ENCODE data around the gene ZNF527. TPM values are rescaled to one million over a fixed set of nuclear protein-coding genes. Genes with fewer than 3 reads are reported as not detected.

The ZNF527 gene
- total RNA-seq (2014; rRNA removed), result 1.6 and 4.1 TPM in 2 replicates
- percentile 49 among the genes with signal in this experiment for Bru-seq, nascent RNA
- percentile 54 among the genes with signal in this experiment for BruChase-seq, experiment 1, labeled RNA remaining after a 6-hour chase
- BruChase-seq, experiment 2, labeled RNA remaining after a 2-hour chase, result percentile 61 among the genes with signal in this experiment
- long read RNA-seq, partial matches to known transcripts, result 0 of 4 reads
- long read RNA-seq, other reads (novel, unspliced or antisense), result 1 of 4 reads

DNA sequence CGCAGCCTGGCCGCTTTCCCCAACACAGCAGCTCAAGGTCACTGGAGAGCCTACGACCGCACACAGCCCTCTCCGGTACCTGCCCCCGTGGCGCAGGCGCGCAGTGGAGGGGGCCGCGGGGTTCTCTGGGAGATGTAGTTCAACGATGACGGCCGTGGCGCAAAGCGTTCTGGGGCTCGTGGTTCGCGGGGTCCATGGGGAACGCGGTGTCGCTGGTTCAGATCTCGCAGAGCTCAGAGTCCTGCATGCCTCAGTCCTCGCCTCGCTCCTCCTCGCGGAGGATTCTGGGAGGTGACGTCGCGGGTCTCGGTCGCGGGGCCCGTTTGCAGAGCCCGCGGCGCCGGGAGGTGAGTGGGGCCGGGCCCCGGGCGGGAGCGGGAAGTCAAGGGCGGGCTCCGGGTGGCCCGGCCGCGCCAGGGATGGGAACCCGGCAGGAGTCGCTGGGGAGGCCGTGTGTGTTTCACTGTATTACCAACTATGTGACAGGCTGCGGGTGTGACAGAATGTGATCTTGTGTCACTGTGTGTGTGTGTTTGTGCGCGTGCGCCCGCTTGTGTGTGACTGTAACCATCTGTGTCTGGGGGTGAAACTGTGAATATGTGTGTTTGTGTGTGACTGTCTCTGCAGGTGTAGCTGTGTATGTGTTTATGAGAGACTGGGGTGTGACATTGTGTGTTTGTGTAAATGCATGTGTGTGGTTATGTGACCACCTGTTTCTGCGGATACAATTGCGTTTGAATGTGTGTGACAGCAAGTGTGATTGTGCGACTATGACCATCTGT, at the start of gene ZNF527:
TSS of gene ZNF527 (plus strand) at position 220 of the 782 bp plus-strand sequence. CDS start 3,100 bp downstream, outside the sequence.
- H3K27ac ChIP-seq (ENCODE audit: low read length), result no peak within 1 kb of the TSS
- H3K9me2 ChIP-seq (replicated peaks; ENCODE audit: low read length), result no peaks in the 10 kb centered on the region
- POLR2A ChIA-PET (ENCODE audit: unreplicated experiment), result interaction anchor here (0.6 kb wide), 3 partner anchors 72 to 578 kb away, joined by 3 to 6 read pairs (median 3); no protein-coding TSS in a partner anchor
- ATAC-seq, result peak; percentile 98
- peak; percentile 85 for DNase-seq
- TF ChIP-seq, protein P1, sequence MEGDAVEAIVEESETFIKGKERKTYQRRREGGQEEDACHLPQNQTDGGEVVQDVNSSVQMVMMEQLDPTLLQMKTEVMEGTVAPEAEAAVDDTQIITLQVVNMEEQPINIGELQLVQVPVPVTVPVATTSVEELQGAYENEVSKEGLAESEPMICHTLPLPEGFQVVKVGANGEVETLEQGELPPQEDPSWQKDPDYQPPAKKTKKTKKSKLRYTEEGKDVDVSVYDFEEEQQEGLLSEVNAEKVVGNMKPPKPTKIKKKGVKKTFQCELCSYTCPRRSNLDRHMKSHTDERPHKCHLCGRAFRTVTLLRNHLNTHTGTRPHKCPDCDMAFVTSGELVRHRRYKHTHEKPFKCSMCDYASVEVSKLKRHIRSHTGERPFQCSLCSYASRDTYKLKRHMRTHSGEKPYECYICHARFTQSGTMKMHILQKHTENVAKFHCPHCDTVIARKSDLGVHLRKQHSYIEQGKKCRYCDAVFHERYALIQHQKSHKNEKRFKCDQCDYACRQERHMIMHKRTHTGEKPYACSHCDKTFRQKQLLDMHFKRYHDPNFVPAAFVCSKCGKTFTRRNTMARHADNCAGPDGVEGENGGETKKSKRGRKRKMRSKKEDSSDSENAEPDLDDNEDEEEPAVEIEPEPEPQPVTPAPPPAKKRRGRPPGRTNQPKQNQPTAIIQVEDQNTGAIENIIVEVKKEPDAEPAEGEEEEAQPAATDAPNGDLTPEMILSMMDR (conservative IDR thresholded peaks at IDR 0.05; ENCODE audit: low read depth, low read length), result no peak
- TF ChIP-seq EZH2 (IDR thresholded peaks at IDR 0.05; ENCODE audit: low read length, unreplicated experiment), result no peak
- no peak for TF ChIP-seq EZH2phosphoT487 (IDR thresholded peaks at IDR 0.05; ENCODE audit: borderline replicate concordance, low read length)
- H3F3A ChIP-seq (ENCODE audit: low read length, unreplicated experiment), result no peaks in the 10 kb centered on the region
- intact Hi-C loops (cut with micrococcal nuclease), result no loop called here
- no peaks in the 10 kb centered on the region for H3K9me3 ChIP-seq (ENCODE audit: low read length)
- H3K27me3 ChIP-seq (ENCODE audit: low read length), result no peaks in the 10 kb centered on the region
- peaks cover 3% of the 10 kb centered on the region; the same call in 1 of the 2 replicates for H3K79me2 ChIP-seq (ENCODE audit: low read length)
- H3K4me1 ChIP-seq (ENCODE audit: insufficient read depth, low read length), result no peaks in the 10 kb centered on the region
- H3K36me3 ChIP-seq (ENCODE audit: low read depth, low read length), result peaks cover 26% of the 10 kb centered on the region
- peak within 1 kb of the TSS; percentile 89 for H3K4me2 ChIP-seq (ENCODE audit: low read length)
- peak within 1 kb of the TSS; percentile 72 for H3K4me3 ChIP-seq (ENCODE audit: low read length)
- H3K9ac ChIP-seq (ENCODE audit: low read length), result peak within 1 kb of the TSS; percentile 64
- no peaks in the 10 kb centered on the region for H4K20me1 ChIP-seq (ENCODE audit: low read length)
- peak within 1 kb of the TSS; percentile 91 for H2AFZ ChIP-seq (ENCODE audit: low read length)
- CTCF ChIA-PET, result no interaction called here
- TSS peak; percentile 51 for BruUV-seq (replicated peaks)

DNA sequence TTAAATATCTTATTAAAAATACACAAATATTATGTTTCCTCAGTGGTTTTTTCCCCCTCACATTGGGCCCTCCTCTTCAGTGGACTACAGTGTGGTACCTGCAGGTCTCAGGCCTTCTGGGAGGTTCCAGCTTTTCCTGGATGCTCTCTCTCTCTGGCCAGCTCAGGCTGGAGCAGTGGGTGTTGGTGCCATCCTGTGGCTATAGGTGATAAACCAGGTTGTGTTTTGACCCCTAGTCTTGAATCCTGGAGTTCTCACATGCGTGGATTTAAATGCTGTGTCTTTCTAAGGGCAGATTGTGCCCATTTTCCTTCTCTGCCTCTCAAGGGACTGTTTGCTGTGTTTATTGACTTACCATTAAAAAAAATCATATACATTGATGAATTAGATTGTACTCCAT, 41.2 kb upstream of the ZNF527 start:
- DNase-seq (peak; percentile 16), ATAC-seq (no peak)
- Histone ChIP-seq H4K20me1 (ENCODE audit: low read length) (no peaks in the 10 kb centered on the region), H3K79me2 (ENCODE audit: low read length) (no peaks in the 10 kb centered on the region), H3K36me3 (ENCODE audit: low read depth, low read length) (peaks cover 49% of the 10 kb centered on the region), H3K9ac (ENCODE audit: low read length) (no peak overlapping the region), H3K9me3 (ENCODE audit: low read length) (no peaks in the 10 kb centered on the region), H3F3A (ENCODE audit: low read length, unreplicated experiment) (no peaks in the 10 kb centered on the region), H3K27me3 (ENCODE audit: low read length) (no peaks in the 10 kb centered on the region), H3K4me2 (ENCODE audit: low read length) (no peak overlapping the region), H3K4me3 (ENCODE audit: low read length) (no peak overlapping the region), H3K9me2 (replicated peaks; ENCODE audit: low read length) (no peaks in the 10 kb centered on the region), H3K4me1 (ENCODE audit: insufficient read depth, low read length) (no peaks in the 10 kb centered on the region), H3K27ac (ENCODE audit: low read length) (no peak overlapping the region), H2AFZ (ENCODE audit: low read length) (no peak overlapping the region)
- intact Hi-C loops (cut with micrococcal nuclease), result no loop called here
- CTCF ChIA-PET, result no interaction called here
- BruUV-seq (replicated peaks), result no TSS peak
- TF ChIP-seq, protein P1 (conservative IDR thresholded peaks at IDR 0.05; ENCODE audit: low read depth, low read length), result no peak; the same call in 1 of the 2 replicates
- no peak for TF ChIP-seq EZH2 (IDR thresholded peaks at IDR 0.05; ENCODE audit: low read length, unreplicated experiment)
- no peak for TF ChIP-seq EZH2phosphoT487 (IDR thresholded peaks at IDR 0.05; ENCODE audit: borderline replicate concordance, low read length)
- POLR2A ChIA-PET (ENCODE audit: unreplicated experiment), result no interaction called here

Data from PC-3 (cell line).